SK-N-SH (cell line): Measurements from ENCODE around the gene ATP1B1. TPM values are rescaled to one million over a fixed set of nuclear protein-coding genes. Genes with fewer than 3 reads are reported as not detected.
A peak's percentile ranks its signal among the peaks of the same experiment; 100 is the strongest.

Experiments
- CTCF ChIA-PET: fragments of 300-600, 350-600 bp; formaldehyde crosslinking; extraction: SDS; loops from one replicate; lab custom pipeline; 2021; lab: Yijun Ruan, JAX
- POLR2A ChIA-PET: fragments of 350-600 bp; sonication (Branson Sonifier 250); formaldehyde crosslinking; extraction: SDS; loops from one replicate; lab custom pipeline; 2020; ENCODE audit warnings: antibody characterized with exemption, inconsistent platforms; lab: Yijun Ruan, JAX
- DNase-seq: peaks from one replicate; pipeline ENCODE4 v3.0.0; 2012
- H2AFZ ChIP-seq: fragments of 200-600 bp; sonication (generic); 2 replicates; pipeline ENCODE4 v1.8.1; 2016; ENCODE audit warnings: antibody characterized with exemption, mild to moderate bottlenecking, low read depth
- H3F3A ChIP-seq: fragments of 200-600 bp; sonication (generic); replicated peaks from 2 replicates; pipeline ENCODE3; 2016; ENCODE audit warnings: antibody characterized with exemption, mild to moderate bottlenecking; ENCODE audit not compliant: insufficient read depth
- H3K27ac ChIP-seq, 2 experiments: fragments of 200-500 bp in 1 of 2; fragments of 200-600 bp in 1 of 2; sonication (Bioruptor generic) in 1 of 2; sonication (generic), shearing (Covaris generic) in 1 of 2; 2 replicates each; pipeline versions ENCODE4 v1.5.1 to v1.6.1; 2014 to 2016; ENCODE audit warnings: low read depth in 2 of 2, inconsistent platforms in 1 of 2, low read length in 1 of 2, mild to moderate bottlenecking in 1 of 2, mixed read lengths in 1 of 2
- H3K27me3 ChIP-seq: fragments of 200-600 bp; sonication (generic), shearing (Covaris generic); 2 replicates; pipeline ENCODE4 v1.6.1; 2016; ENCODE audit warnings: mixed run types; ENCODE audit not compliant: insufficient read depth
- H3K36me3 ChIP-seq, 2 experiments: fragments of 200-500 bp in 1 of 2; fragments of 200-600 bp in 1 of 2; sonication (Bioruptor generic) in 1 of 2; sonication (generic) in 1 of 2; replicated peaks in 1 of 2; 2 replicates each; pipeline versions ENCODE3 to v1.5.1; 2014 to 2016; ENCODE audit warnings: low read length in 1 of 2, mild to moderate bottlenecking in 1 of 2; ENCODE audit not compliant: insufficient read depth in 2 of 2, control insufficient read depth in 1 of 2
- H3K4me1 ChIP-seq, 2 experiments: fragments of 200-500 bp in 1 of 2; fragments of 200-600 bp in 1 of 2; sonication (Bioruptor generic) in 1 of 2; sonication (generic), shearing (Covaris generic) in 1 of 2; 2 replicates each; pipeline versions ENCODE4 v1.5.1 to v1.6.1; 2014 to 2016; ENCODE audit warnings: low read depth in 1 of 2, low read length in 1 of 2, mixed run types in 1 of 2; ENCODE audit not compliant: insufficient read depth in 2 of 2, control insufficient read depth in 1 of 2
- H3K4me2 ChIP-seq: fragments of 200-600 bp; sonication (generic), shearing (Covaris generic); 2 replicates; pipeline ENCODE4 v1.6.1; 2017; ENCODE audit warnings: mixed run types
- H3K4me3 ChIP-seq, 2 experiments: fragments of 200-500 bp in 1 of 2; fragments of 200-600 bp in 1 of 2; sonication (Bioruptor generic) in 1 of 2; sonication (generic), shearing (Covaris generic) in 1 of 2; 2 replicates each; pipeline versions ENCODE4 v1.5.1 to v1.8.1; 2014 to 2016; ENCODE audit warnings: low read depth in 2 of 2, inconsistent platforms in 1 of 2, low read length in 1 of 2, mild to moderate bottlenecking in 1 of 2, mixed read lengths in 1 of 2, moderate library complexity in 1 of 2
- H3K79me2 ChIP-seq: fragments of 200-600 bp; sonication (generic); 2 replicates; pipeline ENCODE4 v1.8.1; 2017; ENCODE audit warnings: mild to moderate bottlenecking; ENCODE audit not compliant: insufficient read depth
- H3K9ac ChIP-seq: fragments of 200-600 bp; sonication (generic); 2 replicates; pipeline ENCODE4 v1.6.1; 2017; ENCODE audit warnings: mixed run types
- H3K9me2 ChIP-seq: fragments of 200-600 bp; sonication (generic); 2 replicates; pipeline ENCODE4 v1.6.1; 2017; ENCODE audit warnings: mixed run types
- H3K9me3 ChIP-seq: fragments of 200-600 bp; sonication (generic); 2 replicates; pipeline ENCODE4 v1.6.1; 2017; ENCODE audit warnings: mixed run types, mild to moderate bottlenecking, moderate library complexity
- H4K20me1 ChIP-seq: fragments of 200-600 bp; sonication (generic); 2 replicates; pipeline ENCODE4 v1.6.1; 2017; ENCODE audit warnings: mild to moderate bottlenecking, mixed run types; ENCODE audit not compliant: insufficient read depth
- CHD2 ChIP-seq: fragments of 150-350 bp; IDR thresholded peaks from 2 replicates; pipeline ENCODE4 v1.6.1; 2018; ENCODE audit warnings: low read length; ENCODE audit not compliant: partially characterized antibody
- CTCF ChIP-seq: fragments of 200-600 bp; sonication (generic); IDR thresholded peaks from 2 replicates; pipeline ENCODE4 v1.6.1; 2017; ENCODE audit warnings: antibody characterized with exemption, mild to moderate bottlenecking, moderate library complexity
- ELF1 ChIP-seq: IDR thresholded peaks from 2 replicates; pipeline ENCODE4 v1.4.0; 2012
- EP300 ChIP-seq, 2 experiments: IDR thresholded peaks; 2 replicates each; pipeline versions ENCODE4 v1.4.0 to v1.6.1; 2012; ENCODE audit warnings: borderline replicate concordance in 1 of 2, low read depth in 1 of 2, low read length in 1 of 2
- EZH2phosphoT487 ChIP-seq: fragments of 200-600 bp; sonication (generic); IDR thresholded peaks from 2 replicates; pipeline ENCODE4 v1.6.1; 2017; ENCODE audit warnings: low read depth, mixed run types, mild to moderate bottlenecking, antibody characterized with exemption, moderate library complexity, borderline replicate concordance
- FOXJ3 ChIP-seq: sonication (generic); formaldehyde crosslinking; IDR thresholded peaks from 2 replicates; pipeline ENCODE4 v1.5.1; 2020; ENCODE audit warnings: mild to moderate bottlenecking, missing genetic modification reagents
- FOXM1 ChIP-seq: IDR thresholded peaks from 2 replicates; pipeline ENCODE4 v1.4.0; 2012; ENCODE audit warnings: low read depth, mild to moderate bottlenecking
- GABPA ChIP-seq: IDR thresholded peaks from 2 replicates; pipeline ENCODE4 v1.4.0; 2012; ENCODE audit warnings: low read depth, mild to moderate bottlenecking
- GATA2 ChIP-seq: sonication (generic); formaldehyde crosslinking; IDR thresholded peaks from 2 replicates; pipeline ENCODE4 v1.5.0; 2020; ENCODE audit warnings: mild to moderate bottlenecking, missing genetic modification reagents
- IRF3 ChIP-seq: fragments of 150-350 bp; IDR thresholded peaks from 2 replicates; pipeline ENCODE4 v1.6.1; 2016; ENCODE audit warnings: mild to moderate bottlenecking, low read depth, low read length
- JUND ChIP-seq: IDR thresholded peaks from 2 replicates; pipeline ENCODE4 v1.4.0; 2012
- MAX ChIP-seq: IDR thresholded peaks from 2 replicates; pipeline ENCODE4 v1.4.0; 2012; ENCODE audit warnings: low read depth
- MEF2A ChIP-seq: IDR thresholded peaks from 2 replicates; pipeline ENCODE4 v1.4.0; 2012; ENCODE audit warnings: low read depth, borderline replicate concordance
- NRF1 ChIP-seq: IDR thresholded peaks from 2 replicates; pipeline ENCODE4 v1.6.1; 2012; ENCODE audit warnings: low read depth, mild to moderate bottlenecking, low read length
- PBX3 ChIP-seq: IDR thresholded peaks from 2 replicates; pipeline ENCODE4; 2012
- POLR2AphosphoS5 ChIP-seq: IDR thresholded peaks from 2 replicates; pipeline ENCODE4 v1.6.1; 2012; ENCODE audit warnings: low read depth, low read length
- RAD21 ChIP-seq: IDR thresholded peaks from 2 replicates; pipeline ENCODE4 v1.6.1; 2012; ENCODE audit warnings: mild to moderate bottlenecking, low read length
- RCOR1 ChIP-seq: fragments of 150-350 bp; IDR thresholded peaks from 2 replicates; pipeline ENCODE4 v1.6.1; 2017; ENCODE audit warnings: antibody characterized with exemption, low read length
- RFX5 ChIP-seq: IDR thresholded peaks from 2 replicates; pipeline ENCODE4 v1.6.1; 2012; ENCODE audit warnings: mild to moderate bottlenecking, improper control_type of control experiment, low read length
- RXRA ChIP-seq: IDR thresholded peaks from 2 replicates; pipeline ENCODE4 v1.4.0; 2012; ENCODE audit warnings: low read depth, mild to moderate bottlenecking, borderline replicate concordance
- SIN3A ChIP-seq: IDR thresholded peaks from 2 replicates; pipeline ENCODE4 v1.6.1; 2012; ENCODE audit warnings: low read depth, mild to moderate bottlenecking, low read length, moderate library complexity, borderline replicate concordance
- SMC3 ChIP-seq: IDR thresholded peaks from 2 replicates; pipeline ENCODE4 v1.6.1; 2012; ENCODE audit warnings: low read depth, low read length, improper control_type of control experiment
- TAF1 ChIP-seq: IDR thresholded peaks from 2 replicates; pipeline ENCODE4 v1.6.1; 2012; ENCODE audit warnings: low read depth, mild to moderate bottlenecking, low read length, moderate library complexity, borderline replicate concordance
- TCF12 ChIP-seq: IDR thresholded peaks from 2 replicates; pipeline ENCODE4 v1.4.0; 2012
- TEAD4 ChIP-seq: IDR thresholded peaks from 2 replicates; pipeline ENCODE4 v1.4.0; 2012; ENCODE audit warnings: mild to moderate bottlenecking, borderline replicate concordance; ENCODE audit not compliant: insufficient read depth
- USF1 ChIP-seq: IDR thresholded peaks from 2 replicates; pipeline ENCODE4 v1.4.0; 2012; ENCODE audit warnings: low read depth, borderline replicate concordance
- YY1 ChIP-seq: IDR thresholded peaks from 2 replicates; pipeline ENCODE4 v1.4.0; 2012; ENCODE audit warnings: low read depth, mild to moderate bottlenecking
- ZBTB33 ChIP-seq: IDR thresholded peaks from 2 replicates; pipeline ENCODE4 v1.4.0; 2012; ENCODE audit warnings: low read depth, borderline replicate concordance
- WGBS: methylation state at CpG from one replicate; pipeline ENCODE4 v1.1.6; 2017; ENCODE audit warnings: low lambda C conversion rate; 5-methylcytosine and 5-hydroxymethylcytosine counted together
- polyA plus RNA-seq, 3 experiments: library from polyadenylated mRNA; depleted of rRNA; stranded (reverse); fragments of >200 nt; gene quantifications; 2 replicates each; pipeline ENCODE4 v1.2.3, GENCODE V29; 2012

The ATP1B1 gene
- polyA plus RNA-seq, 1 of the 3 experiments (the other 2 are of a cell fraction) = 49.5 TPM

GRCh38 chr1:169113613-169114119, 7.2 kb downstream of the ATP1B1 start:
- Histone ChIP-seq H4K20me1 (no peaks in the 10 kb centered on the region), H3F3A (peaks cover 34% of the 10 kb centered on the region), H3K27ac (peak overlapping the region; percentile 81 to 95), H3K9me2 (no peaks in the 10 kb centered on the region), H2AFZ (0 out of 2 replicates have a peak overlapping the region, but pooled peaks have one; percentile 48), H3K9me3 (no peaks in the 10 kb centered on the region), H3K79me2 (peaks cover 90% of the 10 kb centered on the region), H3K27me3 (no peaks in the 10 kb centered on the region), H3K36me3 (peaks cover 57 to 63% of the 10 kb centered on the region in 2 experiments), H3K4me3 (no peak overlapping the region; a peak in 1 of 4 replicates), H3K4me1 (peaks cover 36 to 66% of the 10 kb centered on the region in 2 experiments), H3K9ac (peak overlapping the region; percentile 47; the same call in 1 of the 2 replicates), H3K4me2 (peak overlapping the region; percentile 51)
- CTCF ChIA-PET = interaction anchor here (0.5 to 8.9 kb wide), 4 partner anchors 20 to 507 kb away, joined by 3 to 92 read pairs (median 6); no protein-coding TSS in a partner anchor
- POLR2A ChIA-PET = no interaction called here
- WGBS = 42% methylated on average over 4 of the region's 4 CpGs
- no peak for DNase-seq
- TF ChIP-seq EZH2phosphoT487 (no peak), JUND (peak; percentile 97), TCF12 (peak; percentile 85), SMC3 (no peak), NRF1 (no peak), RFX5 (no peak), ZBTB33 (peak; percentile 47; the same call in 1 of the 2 replicates), MAX (peak; percentile 38; the same call in 1 of the 2 replicates), POLR2AphosphoS5 (peak; percentile 44; the same call in 1 of the 2 replicates), IRF3 (no peak), USF1 (no peak), RAD21 (no peak), ELF1 (peak; percentile 30; the same call in 1 of the 2 replicates), MEF2A (peak; percentile 80; the same call in 1 of the 2 replicates), GABPA (no peak), RXRA (peak; percentile 86; the same call in 1 of the 2 replicates), TAF1 (no peak), RCOR1 (no peak), SIN3A (0 out of 2 replicates have a peak, but pooled peaks have one; percentile 25), GATA2 (CRISPR knock-in tag) (no peak), EP300 (IDR thresholded peaks at IDR 0.05; ENCODE audit: borderline replicate concordance in 1 of 2, low read depth in 1 of 2, low read length in 1 of 2) (peak in 1 of 2 experiments; percentile 84; a peak in 1 of 4 replicates), FOXM1 (no peak), CHD2 (no peak), YY1 (peak; percentile 74; the same call in 1 of the 2 replicates), TEAD4 (peak; percentile 85), CTCF (no peak), PBX3 (peak; percentile 64), FOXJ3 (CRISPR knock-in tag) (no peak)
